HG03196 (cell line): ENCODE results near the gene AMOT.

Experiments
- ATAC-seq: cut with Tn5 transposase; IDR thresholded peaks from one replicate; pipeline ENCODE4 v1.9.1; 2021; ENCODE audit not compliant: unreplicated experiment

Gene AMOT

DNA sequence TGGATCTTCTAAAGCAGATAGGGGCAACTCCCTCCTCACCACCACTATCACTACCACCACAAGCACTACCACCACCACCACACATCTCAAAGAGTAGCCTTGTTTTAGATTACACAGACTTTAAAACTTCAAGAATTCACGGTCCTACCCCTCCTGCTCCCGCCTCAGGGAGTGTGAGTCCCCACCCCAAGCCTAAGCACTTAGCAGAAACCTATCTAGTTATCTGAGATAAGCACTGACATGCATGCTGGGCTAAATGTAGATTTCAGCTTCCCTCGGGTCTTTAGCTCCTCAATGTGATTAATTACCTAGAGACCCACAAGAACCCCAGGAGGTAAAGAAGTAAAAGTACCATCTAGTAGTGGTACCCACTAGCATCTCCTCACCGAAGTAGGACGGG, 775 bp downstream of the AMOT start:
- no peak for ATAC-seq

DNA sequence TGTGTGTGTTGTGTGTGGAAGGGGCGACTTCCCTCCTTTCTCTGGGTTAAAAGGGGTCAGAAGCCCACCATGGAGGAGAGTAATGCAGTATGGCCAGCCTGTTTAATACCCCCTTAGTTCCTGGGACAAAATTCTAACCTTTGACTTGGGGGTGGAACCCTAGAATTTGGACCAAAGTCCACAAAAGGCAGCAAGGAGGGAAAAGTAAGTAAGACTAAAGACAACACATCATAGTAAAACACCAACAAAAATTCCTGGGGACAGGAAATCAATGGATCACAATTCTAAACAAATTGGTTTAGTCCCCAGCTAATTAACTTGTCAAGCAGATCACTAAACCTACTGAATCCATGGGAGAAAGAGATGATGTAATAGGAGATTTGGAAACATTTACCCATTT, 3.1 kb downstream of the AMOT start:
- ATAC-seq, result no peak

DNA sequence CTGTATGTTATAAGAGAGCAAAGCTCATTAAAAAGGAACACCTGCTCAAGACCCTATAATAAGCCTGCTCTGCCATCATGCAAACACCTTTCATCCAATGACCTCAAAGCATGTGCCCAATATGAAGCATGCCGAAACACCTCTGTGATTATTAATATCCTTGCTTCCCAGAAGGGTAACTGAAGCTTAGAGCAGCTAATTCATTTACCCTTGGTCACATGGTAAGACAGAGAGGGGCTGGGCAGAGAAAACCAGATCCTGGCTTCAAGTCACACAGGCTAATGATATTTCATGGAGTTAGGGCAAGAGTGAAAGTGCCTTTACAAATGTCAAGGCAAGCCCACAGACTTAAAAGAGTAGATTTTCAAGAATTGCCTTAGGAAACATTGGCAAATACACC, 5.6 kb downstream of the AMOT start:
- ATAC-seq, result no peak

DNA sequence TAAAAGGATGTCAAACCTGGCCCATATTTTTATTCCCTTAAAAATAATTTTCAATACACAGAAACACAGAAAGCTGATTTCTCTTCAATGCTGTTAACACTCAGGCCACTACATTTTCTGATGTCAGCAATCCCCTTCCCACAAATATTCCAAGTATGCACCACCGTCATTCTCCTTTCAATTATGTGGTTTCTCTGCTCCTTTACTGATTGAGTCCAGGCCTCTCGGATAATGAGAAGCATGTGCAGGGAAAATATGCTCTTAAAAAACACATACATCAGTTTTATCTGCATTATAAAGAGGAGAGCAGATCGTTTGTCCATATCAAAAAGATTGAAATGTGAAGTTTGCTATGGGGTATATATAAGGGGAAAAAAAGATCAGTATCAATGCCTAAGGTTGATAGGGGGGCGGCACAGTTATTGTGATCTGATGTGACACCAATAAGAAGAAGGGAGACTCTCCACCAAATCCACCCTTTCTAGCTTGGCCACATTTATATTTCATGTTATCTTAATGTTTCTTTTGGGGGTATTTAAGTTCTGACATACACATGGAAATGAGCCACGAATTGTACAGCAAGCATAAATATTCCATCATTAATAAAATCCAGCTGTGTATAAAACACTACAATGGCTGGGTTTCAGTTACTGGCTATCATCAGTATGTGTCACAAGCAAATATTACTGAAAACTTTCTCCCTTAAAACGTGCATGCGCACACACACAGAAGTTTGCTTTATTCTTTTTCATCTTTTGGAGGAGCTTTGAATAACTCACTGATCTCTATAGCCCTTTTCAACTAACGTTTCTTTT, 6.4 kb downstream of the AMOT start:
- no peak for ATAC-seq

DNA sequence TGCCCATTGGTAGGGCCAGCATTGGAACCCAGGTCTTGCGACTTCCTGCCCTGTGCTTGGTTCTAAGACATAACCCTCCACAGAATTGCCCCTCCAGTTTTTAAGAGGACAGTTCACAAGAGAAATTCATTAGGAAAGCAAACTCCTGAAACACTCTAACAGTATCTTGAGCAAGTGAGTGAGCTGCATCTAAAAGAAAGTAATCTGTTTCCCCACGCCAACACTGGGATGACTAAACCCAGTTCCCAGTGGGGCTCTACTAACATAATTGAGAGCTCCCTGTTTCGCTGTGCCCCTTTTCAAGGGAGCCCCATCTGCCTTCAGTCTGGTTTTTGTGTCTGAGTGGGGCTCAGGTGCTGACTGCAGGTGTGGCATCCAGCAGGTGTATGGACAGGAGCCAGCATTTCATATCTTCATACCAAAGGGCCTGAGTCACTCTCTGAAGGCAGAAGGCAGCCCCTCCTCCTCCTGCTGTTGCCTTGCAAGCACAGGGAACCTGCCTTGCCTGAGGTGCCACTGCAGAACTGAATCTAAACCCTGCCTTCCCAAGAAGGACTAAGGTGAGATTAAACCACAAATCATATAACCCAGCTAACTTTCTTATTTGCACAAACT, 8.0 kb downstream of the AMOT start:
- ATAC-seq, result no peak

DNA sequence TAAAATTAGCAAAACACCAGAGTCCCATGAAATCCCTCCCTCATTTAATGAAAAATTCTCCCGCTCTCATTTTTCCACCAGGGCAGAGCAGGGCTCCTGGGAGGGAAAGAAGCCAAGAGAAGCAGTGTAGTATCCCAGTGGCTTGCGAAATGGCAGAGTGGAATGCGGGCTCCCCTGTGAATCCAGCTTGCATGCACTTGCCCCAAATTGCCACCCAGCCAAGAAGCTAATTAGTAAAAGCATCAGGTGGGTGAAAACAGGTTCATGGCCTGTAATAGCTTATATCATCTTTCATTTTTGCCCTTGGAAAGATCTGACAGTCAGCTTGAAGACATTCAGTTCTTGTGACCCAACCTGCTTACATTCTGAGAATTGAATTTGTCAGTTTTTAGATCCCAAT, 10.1 kb downstream of the AMOT start:
- no peak for ATAC-seq

DNA sequence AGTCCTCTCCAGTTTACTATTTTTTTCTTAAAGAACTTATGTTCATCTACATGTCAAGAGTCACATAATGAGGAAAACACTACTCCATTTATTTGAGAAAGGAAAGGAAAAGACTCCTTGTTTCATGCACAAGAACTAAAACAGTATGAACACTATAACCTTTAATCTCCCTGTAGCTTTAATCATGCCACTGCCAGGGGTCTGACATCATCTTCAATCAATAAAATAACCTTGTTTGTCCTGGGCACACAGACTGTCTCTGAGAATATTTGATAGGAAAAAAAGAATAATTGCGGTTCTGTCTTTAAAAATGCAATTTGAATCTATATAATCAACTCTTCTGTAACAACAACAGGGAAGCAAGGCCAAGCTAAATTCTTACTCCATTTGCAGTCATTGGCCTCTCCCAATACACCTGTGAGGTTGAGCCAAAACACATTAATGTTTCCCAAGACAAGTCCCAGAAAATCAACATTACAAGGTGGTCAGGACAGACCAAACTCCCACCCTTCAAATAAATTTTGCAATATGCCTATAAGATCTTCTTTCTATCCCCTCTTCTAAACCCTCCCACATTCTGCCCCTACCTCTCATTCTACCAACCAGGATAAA, 13.2 kb downstream of the AMOT start:
- no peak for ATAC-seq

DNA sequence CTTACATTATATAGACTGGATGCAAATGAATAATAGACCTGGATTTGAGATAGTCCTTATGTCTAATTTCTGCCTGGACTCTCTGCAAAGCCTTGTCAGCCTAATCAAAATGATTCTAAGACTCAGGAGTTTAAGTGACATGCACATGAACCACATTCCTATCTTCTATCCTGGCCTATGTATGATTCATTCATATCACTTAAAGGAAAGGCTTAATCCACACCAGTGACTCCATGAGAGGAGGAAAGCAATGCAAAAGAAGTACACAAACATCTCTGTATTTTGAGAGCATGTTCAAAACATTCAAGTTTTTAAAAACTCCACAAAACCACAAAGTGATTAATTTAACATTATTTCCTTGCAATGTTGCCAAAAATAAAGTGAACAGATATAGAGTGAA, 14.6 kb downstream of the AMOT start:
- ATAC-seq, result no peak

DNA sequence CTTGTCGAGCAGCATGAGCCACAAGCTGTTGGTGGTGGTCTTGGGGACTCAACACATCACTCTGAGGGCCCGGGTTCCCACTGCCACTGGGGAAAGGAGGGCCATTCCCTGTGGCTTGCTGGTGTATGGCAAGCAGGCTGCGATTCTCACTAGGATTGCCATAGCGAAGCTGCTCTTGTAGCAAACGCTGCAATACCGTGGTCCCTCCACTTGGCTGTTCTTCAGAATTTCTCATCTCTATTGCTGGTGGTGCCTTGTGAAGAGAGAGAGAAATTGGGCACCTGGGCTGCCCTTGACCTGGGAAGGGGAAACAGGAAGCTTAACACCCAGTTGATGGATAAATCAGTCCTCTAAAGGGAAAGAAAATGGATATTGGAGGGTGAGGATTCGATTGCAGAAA, 17.7 kb downstream of the AMOT start:
- ATAC-seq, result no peak

DNA sequence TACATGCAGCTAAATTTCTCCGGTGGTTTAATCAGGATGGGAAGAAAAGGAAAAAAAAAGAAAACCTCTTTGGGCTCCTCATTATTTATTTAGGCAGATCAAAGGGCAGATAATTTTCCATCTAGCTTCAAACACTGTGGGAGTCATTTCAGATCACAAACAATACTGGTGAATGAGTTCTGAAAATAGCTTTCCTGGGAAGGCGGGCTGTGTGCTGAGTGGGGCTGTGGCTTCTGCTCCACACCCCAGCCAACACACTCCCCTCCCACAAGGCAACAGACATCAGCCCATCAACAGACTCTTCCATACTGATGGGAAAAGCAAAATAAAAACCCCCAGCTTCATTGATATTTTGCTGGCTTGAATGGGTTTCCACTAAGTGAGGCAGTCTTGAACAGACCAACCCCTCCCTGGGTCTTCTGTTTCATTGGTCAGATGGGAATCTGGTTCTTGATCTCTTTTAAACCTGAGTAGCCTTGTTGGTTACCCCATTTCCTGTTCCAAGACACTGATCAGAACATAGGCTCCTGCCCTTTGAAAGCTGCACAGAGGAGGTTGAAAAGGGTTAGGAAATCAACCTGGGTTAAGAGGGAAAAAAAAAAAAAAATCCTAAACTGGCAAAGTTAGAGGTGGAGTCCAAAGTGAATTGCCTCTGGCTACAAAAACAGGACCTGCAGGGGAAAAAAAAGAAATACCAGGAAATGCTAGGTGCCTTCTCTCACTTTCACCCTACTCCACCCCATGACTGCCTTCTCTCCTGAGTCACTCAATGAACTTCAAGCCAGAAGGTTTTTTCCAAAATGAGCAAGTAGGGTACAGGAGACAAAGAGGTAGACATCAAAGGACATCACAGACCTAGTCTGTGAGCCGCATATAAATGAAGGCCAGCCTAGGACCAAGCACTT, 20.0 kb downstream of the AMOT start:
- ATAC-seq, result no peak

DNA sequence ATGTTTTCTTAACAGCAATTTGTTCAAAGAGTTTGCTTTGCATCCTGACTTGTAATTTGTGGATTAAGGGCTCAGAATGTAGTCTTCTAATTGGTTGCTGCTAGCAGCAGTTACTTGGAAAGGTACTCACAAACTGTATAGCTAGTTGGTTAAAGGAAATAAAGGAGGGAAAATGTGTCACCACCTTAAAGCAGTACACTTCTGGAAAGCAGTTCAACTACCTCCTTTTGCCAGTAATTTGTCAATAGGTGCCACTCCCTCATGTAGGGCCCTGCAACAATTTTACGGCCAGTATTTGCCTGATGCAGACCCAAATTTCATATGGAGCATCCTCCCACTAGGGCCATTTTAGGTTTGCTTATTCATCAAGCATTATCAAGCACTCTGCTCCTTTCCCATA, 20.8 kb downstream of the AMOT start:
- no peak for ATAC-seq

DNA sequence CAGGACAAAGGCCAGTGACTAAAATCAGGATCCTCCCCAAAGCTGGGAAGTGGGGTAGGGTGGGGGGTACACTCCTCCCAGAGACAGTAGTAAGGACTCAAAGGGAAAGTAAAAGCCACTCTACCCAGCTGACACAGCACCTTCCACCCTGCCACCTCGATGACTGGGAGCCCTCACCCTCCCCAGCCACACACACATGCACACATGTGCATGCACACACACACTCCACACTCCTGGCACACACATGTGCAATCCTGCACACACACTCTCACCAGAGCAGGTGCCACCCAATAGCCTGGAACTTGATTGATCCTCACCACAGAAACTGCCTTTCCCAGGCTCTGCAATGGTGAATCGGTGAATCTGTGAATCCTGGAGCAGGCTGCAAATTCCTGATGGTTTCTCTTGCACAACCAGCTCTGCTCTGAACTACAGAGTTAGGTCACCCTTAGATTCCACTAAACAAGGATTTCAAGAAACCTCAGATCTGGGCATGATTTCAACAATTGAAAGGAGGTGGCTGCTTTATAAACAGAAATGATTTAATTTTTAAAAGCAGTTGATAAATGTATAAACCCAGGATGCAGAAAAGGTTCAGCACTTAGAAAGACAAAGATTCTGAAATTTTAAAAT, 21.5 kb downstream of the AMOT start:
- ATAC-seq, result no peak

DNA sequence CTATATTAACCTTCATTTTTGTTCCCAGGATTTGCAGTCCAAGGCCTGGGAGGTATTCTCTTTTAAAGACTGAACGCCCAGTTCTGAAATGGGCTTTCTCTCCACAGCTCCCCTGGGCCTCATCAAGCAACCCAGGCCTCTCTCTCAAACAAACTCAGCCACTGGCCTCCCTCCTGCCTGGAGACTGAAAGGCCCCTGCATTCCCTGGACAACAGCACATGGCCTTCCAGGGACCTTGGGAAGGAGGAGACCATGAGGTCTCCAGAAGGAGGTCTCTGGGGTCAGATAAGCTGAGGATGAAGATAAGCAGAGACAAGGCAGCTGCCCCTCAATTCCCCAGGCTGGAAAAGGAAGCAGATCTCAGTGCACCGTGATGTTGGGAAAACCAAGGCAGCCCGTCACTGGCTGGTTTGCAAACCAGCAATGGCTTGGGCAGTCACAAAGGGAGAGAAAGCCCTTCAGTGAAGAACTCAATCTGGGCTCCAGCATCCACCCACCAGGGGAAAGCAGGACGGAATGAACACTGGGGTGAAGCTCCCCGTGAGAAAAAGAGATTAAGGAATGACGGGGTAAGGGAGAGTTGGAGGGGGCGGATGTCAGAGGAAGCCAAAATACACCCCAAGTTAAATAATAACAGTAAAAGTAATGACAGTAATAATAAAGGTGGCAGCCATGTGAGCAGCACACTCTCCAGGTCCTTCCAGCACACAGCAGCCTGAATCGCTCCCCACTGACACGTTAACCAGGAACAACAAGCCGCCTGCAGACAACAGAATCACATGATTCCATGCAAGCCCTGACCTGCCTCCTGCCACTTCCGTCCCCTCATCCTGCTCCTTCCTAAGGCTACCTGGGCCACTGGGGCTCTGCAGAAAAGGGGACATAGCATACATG, 22.3 kb downstream of the AMOT start:
- no peak for ATAC-seq

DNA sequence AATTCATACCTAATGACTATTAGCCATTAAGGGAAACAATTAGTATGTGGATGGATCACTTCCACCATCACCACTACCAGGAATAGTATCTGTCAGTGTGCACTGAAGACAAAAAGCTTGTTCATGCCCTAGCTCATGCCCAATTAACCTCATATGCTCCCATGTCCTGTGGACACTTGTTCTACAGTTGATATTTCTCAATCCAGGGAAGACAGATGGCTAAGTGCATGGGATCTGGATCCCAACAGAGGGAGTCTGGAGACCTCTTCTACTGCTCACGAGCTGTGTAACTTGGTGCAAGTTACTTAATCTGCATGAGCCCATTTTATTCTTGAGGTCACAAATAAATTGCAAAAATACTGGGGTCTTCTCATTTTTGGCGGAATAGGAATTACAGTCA, 23.7 kb downstream of the AMOT start:
- no peak for ATAC-seq

DNA sequence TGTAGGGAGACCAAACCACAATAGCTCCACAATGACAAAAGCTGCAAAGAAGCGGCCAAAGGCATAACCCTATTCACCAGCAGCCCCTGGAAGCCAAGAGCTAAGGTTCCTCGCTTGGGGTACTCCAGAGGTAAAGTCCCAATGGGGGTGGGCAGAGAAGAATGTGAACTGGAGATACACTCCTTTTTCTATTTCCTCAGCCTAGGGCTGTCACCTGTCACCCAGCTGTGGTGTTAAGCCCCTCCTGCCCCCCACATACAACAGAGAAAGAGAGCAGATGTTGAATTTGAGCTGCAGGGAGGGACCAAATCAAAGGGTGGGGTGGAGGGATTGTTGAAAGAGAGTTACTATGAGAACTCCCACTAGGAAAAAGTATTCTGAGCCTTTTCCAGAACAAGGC, 26.1 kb downstream of the AMOT start:
- ATAC-seq, result no peak

DNA sequence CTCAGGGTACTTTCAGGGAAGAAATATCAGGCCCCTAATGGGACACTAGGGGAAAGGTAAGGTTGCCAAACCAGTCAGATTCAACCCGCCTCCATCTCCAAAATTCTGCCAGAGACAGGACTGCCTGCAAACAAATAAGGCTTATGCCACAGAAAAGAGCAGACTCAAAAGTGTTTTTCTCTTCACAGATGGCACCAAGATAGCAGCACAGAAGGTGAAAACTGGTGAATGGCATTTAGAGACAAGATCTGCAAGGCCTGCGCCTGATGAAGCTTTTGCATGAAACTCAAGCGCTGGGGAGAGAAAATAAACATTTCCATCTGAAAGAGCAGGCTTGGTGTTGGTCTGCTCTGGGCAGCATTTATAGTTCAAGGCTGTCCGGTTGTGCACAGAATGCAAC, 27.9 kb downstream of the AMOT start:
- no peak for ATAC-seq

DNA sequence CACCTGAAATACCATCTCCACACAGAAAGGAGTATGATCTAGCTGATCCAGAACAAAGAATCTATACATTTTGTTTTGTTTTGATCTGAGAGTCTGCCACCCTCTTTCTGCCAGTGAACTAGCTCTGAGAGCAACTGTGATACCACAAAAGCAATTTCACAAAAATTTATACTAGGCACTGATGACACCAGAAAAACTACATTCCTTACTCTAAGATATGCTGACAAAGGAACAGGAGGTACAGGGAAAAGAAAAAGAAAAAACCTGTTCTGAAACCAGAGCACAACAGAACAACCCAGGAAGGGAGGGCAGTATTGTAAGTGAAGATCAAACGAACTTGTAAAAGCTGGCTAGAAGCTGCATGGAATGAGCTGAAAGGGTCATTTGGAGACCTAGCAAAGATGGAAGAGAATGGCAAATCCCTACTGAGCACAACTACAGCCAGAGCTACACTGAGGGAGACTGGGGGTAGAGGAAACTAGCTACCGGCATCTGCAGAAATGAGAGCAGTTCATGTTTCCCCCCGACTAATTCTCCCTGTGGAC, 31.9 kb downstream of the AMOT start:
- no peak for ATAC-seq

DNA sequence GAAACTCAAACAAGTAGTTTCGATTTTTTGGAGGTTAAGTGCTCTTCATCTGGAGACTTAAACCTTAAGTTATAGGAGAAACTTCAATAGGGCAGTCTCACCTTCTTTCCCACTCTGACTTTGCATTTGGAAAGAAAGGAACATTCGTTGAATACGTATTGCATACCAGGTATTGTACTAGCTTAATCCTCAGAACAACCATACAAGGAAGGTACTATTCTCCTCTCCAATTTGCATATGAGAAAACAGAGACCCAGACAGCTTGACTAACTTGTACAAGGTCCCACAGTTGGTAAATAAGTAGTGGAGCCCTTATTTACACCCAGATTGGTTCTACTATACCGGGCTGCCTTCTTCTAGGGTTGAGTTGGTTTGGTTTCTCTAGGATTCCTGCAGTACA, 32.6 kb downstream of the AMOT start:
- ATAC-seq, result no peak

DNA sequence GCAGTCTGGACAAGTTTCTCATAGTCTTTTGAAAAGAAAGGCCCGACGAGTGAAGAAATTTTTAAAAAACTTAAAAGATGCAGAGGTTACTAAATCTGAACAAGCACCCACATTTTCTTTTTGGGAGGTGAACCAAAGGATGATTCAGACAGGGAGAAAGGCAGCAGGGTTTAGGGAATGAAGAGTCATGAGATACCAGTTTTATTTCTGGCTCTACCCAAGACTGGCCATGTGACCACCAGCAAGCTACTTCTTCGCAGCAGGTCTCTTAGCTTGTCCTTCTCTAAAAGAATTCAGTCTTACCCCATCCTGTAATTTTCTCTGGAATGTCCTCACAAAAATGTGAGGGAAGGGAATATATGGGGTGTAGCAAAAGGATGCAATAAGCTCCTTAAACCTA, 37.6 kb downstream of the AMOT start:
- no peak for ATAC-seq

DNA sequence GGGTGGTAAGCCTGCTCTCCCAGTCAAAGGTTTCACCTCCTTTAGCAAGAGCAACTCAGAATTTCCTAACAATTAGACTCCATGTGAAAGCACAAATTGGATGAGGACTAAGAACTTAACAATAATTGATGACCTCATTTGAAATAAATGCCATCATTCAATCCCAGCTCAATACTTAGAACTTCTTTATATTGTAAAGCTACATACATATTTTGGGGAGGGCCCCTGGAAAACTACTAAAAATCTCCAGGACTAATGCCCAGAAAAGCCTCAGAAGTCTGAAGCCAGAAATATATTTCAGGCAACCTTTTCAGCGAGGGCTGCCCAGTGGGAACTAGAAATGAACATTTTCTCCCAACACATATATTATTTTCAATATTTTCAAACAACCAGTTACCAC, 38.1 kb downstream of the AMOT start:
- no peak for ATAC-seq
